ENCODE data around the gene IGBP1.
"Not testable (repeated sequence)": the region's sequence is repeated elsewhere in the genome, so short reads cannot be mapped to it uniquely, and the experiment has no call there.

IGBP1 gene

DNA sequence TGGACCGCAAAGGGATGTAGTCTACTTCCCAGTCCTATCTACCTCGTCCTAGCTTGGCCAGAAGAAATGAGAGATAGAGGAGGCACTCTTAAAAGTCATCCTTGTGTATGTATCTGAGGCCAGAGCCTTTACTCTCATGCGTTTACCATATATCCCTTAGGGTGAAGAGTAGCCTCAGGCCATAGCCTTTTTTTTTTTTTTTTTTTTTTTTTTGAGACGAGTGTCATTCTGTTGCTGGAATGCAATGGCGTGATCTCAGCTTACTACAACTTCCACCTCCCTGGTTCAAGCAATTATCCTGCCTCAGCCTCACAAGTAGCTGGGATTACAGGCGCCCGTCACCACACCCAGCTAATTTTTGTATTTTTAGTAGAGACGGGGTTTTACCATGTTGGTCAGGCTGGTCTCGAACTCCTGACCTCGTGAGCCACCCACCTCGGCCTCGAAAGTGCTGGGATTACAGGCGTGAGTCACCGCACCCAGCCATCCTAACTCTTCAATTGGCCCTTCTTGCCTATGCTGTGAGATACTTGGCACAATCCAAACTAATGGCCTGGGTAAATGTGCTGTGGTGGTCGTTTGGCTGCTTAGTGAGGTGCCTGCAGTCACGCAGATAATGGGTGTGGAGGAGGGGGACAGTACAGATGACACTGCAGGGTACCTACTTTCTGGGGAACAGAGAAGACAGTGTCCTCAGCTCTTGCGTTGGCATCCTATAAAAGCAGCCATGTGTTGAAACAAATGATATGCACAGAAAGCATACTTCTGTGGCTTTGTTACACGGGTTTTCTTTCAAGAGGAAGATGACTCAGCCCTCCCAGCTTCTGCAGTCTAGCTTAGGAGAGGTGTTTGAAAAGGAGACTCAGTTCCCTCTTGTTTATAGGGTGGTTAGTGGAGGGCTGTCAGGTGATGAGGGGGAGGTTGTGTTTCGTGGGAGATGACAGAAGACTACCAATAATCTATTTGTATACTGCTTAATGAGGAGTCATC, 33.6 kb downstream of the IGBP1 start:
- no peak for DNase-seq (ENCODE audit: low read depth in 2 of 2)

DNA sequence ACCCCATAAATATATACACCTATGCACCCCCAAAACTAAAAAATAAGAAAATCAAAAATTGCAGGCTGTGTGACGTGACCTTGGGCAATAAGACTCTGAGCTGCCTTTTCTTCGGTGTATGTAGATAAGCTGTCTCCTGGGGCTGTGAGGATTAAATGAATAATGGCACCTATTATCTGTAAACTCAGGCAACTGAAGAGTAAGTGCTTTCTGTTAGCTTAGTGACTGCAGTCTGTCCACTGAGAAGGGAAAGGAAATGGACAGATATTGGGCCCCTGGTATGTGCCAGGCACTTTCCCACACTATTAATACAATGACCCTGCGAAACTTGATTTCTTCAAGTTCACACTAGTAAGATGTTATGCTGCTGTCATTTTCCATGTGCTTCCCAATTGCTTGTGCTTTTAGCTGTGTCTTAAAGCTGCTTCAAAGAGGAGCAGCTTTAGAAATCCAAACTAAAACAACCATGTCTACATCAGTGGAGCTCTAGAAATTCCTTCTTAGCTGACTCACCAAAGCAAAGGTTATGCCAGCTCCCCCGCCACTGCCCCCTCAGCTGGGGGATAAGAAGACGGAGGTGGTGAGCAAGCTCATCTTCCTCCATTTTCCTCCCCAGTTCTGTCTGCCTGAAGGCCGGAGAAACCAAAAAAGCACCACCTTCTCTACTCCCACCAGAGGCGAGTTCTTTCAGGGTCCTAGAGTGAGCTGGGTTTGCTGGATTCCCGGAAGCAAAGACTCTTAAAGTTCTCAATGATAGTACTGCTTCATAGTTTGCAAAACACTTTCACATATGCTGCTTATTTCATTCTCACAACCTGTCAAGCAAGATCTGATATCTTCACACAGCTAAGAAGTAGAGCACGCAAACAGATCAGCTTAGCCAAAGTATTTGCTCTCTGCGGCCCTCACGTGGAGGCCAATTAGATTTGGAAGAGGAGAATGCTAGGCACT, 35.3 kb downstream of the IGBP1 start:
- DNase-seq (ENCODE audit: low read depth in 2 of 2), result no peak

DNA sequence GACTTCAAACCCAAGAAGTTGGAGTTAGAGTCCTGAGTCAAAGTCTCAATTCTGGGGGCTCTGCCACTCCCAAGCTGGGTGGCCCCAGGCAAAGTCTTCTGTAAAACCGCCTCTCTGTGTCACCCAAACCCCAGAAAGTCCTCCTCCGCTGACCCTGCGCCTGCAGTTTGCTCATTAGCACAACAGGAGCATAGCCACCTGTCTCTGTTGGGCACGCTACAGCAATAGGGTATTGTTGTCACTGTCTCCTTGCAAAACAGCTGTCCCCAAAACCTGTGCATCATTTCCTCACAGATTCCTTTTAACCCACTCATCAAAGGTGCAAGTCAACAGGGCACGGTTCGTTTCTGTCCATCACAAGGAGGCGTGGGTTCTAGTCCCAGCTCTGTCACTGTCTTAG, 36.0 kb downstream of the IGBP1 start:
- no peak for DNase-seq (ENCODE audit: low read depth in 2 of 2)

DNA sequence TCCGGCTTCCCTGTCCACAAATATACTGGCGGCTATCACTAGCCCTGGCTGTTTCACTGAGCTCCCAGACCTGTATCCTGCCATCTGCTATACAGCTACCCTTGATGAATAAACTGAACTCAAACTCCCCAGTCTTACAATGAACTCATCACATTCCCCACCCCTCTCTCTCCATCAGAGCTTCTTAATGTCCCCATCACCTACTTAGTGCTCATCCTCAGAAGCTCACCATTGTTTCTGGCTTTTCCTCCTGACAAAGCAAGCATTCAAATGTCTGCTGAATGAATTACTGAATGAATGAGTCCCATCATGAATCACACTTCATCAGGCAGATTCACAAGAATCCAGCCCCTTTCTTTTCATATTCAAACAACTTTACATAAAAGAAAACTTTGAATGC, 38.4 kb downstream of the IGBP1 start:
- DNase-seq (ENCODE audit: low read depth in 2 of 2), result no peak

DNA sequence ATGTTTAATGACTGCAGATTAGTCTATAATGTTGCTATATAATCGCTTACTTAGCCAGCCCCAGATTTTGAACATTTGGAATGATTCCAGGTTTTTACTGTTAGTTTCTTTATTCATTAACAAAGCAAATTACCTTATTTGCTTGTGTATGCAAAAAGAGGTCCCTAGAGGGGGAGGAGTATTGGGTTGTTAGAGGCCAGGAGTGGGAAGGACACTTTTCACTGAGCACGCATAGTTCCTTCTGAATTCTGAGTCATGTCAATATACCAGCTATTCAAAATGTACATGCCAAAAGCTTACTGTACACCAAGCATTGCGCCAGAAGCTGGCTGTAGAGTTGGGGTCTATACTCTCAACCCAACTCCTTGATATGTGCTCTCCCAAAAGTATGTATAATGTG, 39.0 kb downstream of the IGBP1 start:
- DNase-seq (ENCODE audit: low read depth in 2 of 2), result no peak

DNA sequence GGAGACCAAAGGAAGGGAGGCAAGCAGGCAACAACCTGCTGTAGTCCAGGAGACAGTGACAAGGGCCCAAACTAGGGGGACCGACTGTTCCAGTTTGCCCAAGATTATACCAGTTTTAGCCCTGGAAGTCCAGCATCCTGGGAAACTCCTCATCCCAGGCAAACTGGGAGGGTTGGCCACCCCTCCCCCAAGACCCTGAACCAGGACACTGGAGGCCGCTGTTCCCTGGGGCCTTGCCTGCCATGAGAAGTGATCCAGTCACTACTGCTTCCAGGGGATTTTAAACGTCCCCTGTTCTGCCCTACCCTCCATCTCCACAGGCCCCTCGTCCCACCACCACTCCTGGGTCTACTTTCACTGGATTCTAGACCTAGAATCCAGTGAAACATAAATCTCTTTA, 39.7 kb downstream of the IGBP1 start:
- no peak for DNase-seq (ENCODE audit: low read depth in 2 of 2)

DNA sequence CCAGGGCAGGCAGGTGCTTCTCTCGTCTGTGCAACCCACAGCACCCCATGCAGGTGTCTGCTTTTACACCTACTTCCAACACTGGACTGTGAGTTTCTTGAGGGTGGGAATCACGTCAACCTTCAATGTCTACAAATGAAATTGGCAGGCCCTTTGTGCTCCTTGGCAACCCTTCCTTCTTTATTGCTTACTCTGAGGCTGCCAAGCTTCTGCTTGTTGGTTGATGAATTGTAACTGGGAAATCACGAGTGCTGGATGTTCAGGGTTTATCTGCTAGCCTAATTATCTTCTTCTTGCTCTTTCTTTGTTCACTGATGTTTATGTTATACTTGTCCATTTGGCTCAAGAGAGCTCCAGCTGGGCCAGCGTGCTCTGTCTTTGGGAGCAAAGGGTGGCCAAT, 41.5 kb downstream of the IGBP1 start:
- DNase-seq (ENCODE audit: low read depth in 2 of 2), result no peak

DNA sequence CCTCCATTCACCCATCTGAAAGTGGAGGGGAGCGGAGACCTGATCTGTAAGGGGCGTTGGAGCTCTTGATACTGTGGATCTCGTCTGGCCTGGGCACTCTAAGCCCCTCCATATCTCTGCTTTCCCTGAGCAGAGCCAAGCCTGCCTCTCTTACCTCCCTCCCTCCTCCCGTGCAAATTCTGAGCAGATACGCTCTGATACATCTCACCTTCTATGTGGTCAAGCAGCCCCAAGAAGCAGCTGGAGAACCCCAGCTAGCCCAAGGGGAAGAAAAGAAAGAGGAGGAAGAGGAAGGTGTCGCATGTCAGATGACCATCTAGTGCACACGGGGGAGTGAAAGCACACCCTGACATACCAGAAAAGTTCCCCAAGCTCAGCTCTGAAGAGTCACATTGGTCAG, 42.1 kb downstream of the IGBP1 start:
- no peak for DNase-seq (ENCODE audit: low read depth in 2 of 2)

DNA sequence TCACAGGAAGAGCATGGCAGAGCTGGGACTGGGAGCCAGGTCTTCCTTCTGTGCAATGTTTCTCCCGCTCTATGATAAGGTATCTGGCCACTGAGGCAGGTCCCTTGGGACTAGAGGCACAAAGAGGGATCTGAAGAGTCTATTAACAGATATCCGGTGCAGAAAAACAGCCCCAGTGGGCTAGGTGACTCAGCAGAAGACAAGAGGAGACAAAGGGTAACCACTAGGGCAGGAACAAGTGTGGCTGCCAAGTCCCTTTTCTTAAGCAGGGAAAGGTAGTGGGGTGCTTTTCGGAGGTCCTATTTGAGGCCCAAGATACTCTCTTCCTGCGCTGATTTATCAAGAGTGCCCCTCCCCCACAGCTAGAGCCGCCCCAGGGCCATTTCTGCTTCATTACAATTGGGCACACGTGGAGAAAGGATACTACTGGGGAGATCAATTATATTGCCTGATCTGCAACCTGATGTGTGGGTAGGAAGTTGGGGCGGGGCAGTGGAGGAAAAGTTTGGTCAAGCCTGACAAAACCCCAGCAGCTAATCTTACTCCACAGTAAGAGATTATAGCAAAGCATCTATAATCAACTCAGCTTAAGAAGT, 43.8 kb downstream of the IGBP1 start, which contains the start of gene DGAT2L6:
TSS of gene DGAT2L6 (plus strand) at position 546 of the 596 bp plus-strand sequence. CDS start 100 bp downstream, outside the sequence.
- no peak for DNase-seq (ENCODE audit: low read depth in 2 of 2)

DNA sequence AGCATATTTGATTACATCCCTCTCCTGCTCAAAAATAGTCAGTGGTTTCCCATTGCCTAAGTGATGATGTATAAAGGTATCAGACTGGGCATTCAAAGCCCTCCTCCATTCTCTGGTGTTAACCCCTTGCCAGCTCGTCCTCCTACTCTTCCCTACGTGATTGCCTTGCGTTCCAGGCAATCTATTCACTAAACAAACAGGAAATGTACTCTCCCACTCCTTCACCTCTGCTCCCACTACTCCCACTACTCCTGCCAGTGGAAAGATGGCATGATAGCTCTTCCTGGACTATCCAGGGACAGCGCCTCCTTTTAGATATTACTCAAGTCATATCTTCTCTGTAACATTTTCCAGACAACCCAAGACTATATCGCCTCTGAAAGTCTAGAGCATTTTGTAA, 49.8 kb downstream of the IGBP1 start:
- no peak for DNase-seq (ENCODE audit: low read depth in 2 of 2)

DNA sequence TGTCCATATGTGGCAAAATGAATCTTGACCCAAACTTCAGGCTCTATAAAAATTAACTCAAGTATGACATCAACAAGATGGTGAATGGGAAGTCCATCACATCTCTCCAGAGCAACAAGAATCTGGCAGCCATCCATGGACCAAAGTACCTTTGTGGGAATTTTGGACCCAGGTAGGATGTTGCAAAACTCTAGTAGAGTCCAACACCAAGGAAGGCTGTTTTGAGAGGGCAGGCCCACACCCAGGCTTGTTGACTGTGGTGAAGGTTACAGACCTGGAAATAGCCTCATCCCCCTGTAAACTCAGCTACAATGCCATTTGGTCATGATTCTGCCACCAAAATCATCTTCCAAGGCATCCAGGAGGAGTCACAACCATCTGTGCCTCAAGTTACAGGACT, 57.0 kb downstream of the IGBP1 start:
- no peak for DNase-seq (ENCODE audit: low read depth in 2 of 2)

DNA sequence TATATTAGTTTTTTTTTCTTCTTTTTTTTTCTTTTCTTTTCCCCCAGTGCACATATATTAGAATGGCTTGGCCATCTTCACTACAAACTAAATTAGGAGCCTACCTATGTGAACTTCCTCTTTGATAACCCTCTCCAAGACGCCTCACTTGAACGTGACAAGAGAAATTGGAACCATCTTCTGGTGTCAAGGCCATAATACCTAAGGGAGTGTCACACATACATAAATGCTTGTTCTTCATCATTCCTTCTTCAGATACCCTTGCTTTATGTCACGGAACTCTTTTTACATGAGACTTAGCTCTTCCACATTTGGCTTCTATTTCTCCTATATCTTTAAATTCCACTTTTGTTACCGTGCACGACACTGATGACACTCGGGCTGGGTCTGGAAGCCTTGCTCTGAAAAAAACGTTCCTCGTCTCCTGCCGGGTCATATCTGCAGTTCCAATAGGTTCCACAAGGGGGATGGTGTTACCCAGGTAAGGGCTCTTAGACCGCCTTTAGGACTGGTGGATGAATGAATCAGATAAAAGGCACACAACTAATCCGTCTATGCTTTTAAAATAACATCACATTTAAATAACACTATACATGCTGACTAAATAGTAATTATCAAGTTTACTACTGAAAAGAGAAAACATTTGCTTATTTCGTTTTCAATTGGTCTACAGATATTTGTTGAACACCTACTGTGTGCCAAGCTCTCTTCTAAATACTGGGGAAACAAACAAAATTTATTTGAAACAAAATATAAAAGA, 63.9 kb downstream of the IGBP1 start:
- DNase-seq (ENCODE audit: low read depth in 2 of 2), result peak; percentile 2 to 22

DNA sequence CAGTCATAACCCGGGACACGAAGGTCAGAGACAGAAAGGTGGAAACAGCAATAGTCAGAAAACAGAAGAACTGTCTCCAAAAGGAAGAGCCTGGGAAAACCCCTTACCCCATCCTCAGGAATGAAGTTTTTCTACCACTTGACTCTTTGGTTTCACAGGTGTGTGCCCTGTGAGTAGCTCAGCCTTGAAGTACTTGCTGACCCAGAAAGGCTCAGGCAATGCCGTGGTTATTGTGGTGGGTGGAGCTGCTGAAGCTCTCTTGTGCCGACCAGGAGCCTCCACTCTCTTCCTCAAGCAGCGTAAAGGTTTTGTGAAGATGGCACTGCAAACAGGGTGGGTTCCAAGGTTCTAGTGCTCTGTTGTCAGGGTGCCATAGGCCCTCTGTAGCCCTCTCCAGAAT, 68.5 kb downstream of the IGBP1 start:
- DNase-seq (ENCODE audit: low read depth in 2 of 2), result no peak

DNA sequence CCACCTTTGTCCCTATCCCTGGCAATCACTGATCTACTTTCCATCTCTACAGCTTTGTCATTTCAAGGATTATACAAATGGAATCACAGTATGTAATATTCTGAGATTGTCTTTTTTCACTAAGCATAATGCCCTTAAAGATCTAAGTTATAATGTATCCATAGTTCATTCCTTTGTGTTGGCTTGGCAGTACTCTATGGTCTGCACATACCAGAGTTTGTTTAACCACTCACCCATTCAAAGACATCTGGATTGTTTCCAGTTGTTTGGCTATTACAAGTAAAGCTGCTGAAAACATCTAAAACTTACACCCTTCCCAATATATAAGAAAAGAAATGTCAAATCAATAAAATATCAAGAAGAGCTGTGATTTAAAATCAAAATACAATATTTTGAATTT, 75.2 kb downstream of the IGBP1 start:
- DNase-seq (ENCODE audit: low read depth in 2 of 2), result no peak

DNA sequence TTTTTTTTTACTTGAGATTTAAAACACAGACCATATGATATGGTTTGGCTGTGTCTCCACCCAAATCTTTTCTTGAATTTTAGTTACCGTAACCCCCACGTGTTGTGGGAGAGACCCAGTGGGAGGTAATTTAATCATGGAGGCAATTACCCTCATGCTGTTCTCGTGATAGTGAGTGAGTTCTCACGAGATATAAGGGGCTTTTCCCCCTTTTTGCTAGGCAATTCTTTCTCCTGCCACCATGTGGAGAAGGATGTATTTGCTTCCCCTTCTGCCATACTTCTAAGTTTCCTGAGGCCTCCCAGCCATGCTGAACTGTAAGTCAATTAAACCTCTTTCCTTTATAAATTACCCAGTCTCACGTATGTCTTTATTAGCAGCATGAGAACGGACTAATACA, 76.3 kb downstream of the IGBP1 start:
- DNase-seq (ENCODE audit: low read depth in 2 of 2), result not testable (repeated sequence)

All from stimulated activated CD8-positive, alpha-beta memory T cell treated with anti-CD3 and anti-CD28 coated beads, Interleukin-15, amount 100 ng/mL, for 4 hours (primary cell).